Effector CD8-positive, alpha-beta T cell (primary cell): ENCODE measurements around the gene UBR4.

Experiments
- DNase-seq: peaks from one replicate; lab custom pipeline; 2025; lab: John Stamatoyannopoulos, UW

UBR4 gene

GRCh38 chr1:19139711-19140110 is 70.4 kb downstream of the UBR4 start:
- DNase-seq, result no peak

DNA sequence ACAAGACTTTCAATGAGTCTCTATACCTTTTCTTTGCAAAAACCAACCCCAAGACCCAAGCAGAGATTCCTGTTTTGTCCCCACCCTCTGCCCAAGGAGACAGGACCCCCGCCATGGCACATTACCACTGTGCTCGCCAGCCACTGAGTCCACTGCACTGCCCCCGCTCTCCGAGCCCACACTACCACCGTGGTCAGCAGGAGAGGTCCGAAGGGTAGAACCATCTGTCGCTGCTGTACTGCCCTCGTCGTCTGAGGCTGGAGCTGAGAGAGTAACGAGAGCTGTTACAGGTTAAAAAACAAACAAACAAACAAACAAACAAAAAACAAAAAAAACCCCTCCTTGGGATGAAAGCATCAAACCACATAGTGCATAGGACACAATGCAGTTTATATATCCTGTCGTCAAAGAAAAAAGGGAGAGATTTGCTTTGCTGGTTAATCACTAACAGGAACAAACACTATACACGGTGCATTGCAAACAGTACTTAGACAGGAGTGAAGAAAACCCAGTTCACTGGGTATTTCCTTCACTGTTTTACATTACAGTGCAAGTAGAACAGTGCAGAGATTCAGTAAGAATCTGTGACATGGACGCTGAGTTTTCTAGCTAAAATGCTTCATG is 71.0 kb downstream of the UBR4 start:
- no peak for DNase-seq

GRCh38 chr1:19138331-19138730 is 71.7 kb downstream of the UBR4 start:
- no peak for DNase-seq

- DNase-seq, result no peak
These were observed 72.9 kb downstream of the UBR4 start for GRCh38 chr1:19137158-19137557.

DNA sequence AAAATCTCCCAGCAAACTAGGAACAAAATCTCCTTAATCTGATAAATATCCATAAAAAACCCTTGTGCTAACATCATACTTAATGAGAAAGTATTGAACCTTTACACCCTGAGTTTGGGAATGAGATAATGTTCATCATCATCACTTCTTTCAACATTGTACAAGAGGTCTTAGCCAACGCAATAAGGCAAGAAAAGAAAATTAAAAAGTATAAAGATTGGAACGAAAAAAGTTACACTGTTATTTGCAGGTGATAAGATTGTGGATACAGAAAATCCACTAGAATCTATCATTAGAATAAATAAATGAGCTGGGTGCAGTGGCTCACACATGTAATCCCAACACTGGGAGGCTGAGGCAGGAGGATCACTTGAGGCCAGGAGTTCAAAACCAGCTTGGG is 76.7 kb downstream of the UBR4 start:
- DNase-seq, result no peak

- no peak for DNase-seq
These were observed 79.6 kb downstream of the UBR4 start for GRCh38 chr1:19130468-19130867.

GRCh38 chr1:19128968-19129514 is 81.0 kb downstream of the UBR4 start:
- DNase-seq, result no peak

DNA sequence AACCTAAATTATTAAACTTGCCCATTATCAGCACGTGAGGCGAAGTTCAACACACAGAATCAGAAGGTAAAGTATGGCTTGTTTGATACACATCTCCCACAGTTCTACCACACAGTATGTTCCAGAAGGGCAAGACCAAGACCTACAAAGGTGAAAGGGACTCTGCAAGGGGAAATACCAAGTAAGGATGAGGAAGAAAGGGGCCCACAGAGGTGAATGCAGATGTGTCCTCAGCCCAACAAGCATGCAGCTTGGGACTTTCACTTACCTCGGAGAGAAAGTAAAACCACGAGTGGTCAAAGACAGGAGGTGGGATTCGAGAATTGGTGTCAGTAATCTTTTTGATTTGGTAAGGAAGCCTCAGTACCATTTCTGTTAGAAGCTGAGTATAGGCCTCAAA is 85.8 kb downstream of the UBR4 start:
- no peak for DNase-seq

GRCh38 chr1:19123837-19124236 is 86.2 kb downstream of the UBR4 start:
- DNase-seq, result no peak

DNA sequence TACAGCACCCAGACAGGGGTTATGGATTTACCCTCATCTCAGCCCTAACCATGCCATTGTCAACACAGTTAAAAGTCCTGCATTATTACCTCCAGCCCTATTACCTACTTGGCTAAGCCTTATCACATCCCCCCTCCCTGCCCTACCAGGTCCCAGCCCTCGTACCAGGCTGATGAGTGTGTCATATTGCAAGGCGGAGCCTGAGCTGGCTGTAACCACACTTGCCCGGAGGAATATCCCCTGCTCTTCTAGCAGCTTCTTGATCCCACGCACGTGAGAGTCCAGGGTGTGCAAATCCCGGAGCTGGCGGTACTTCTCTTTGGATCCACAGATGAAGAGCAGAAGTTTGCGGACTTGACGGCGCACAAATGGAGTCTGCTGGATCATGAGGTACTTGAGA is 87.4 kb downstream of the UBR4 start:
- DNase-seq, result no peak

GRCh38 chr1:19121192-19121591 is 88.9 kb downstream of the UBR4 start:
- no peak for DNase-seq

GRCh38 chr1:19120070-19120469 is 90.0 kb downstream of the UBR4 start:
- DNase-seq, result no peak

DNA sequence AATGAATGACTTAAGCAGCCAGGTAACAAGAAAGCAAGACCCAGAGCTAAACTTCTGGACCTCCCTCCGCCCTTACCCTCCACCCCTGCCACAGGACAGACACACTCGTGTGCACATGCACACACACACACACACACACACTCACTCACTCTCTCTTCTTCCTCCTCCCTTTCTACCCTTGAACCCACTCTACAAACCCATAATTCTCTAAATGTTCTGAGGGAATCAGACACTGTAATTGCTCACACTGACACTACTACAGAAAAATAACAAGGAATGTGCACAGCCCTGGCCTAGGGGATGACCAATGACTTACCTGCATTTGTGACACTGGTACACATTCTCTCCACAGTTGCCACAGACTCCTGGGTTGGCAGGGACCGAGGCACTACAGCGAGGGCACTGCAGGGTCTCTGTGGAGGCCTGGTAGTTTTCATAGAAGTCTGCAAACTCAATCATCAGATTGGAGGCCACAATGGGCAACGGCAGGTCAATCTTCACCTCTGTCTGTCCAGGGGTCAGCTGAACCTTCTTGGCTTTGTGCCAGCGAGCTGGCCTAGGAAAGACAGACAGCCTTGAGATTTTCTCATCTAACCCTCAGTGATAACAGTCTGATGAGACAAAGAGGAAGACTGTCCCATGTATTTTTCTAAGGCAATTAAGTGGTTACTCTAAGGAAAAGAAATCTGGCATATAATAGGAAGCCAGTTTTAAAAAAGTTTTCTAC is 94.8 kb downstream of the UBR4 start:
- no peak for DNase-seq

GRCh38 chr1:19113697-19114092 is 96.4 kb downstream of the UBR4 start:
- DNase-seq, result no peak

DNA sequence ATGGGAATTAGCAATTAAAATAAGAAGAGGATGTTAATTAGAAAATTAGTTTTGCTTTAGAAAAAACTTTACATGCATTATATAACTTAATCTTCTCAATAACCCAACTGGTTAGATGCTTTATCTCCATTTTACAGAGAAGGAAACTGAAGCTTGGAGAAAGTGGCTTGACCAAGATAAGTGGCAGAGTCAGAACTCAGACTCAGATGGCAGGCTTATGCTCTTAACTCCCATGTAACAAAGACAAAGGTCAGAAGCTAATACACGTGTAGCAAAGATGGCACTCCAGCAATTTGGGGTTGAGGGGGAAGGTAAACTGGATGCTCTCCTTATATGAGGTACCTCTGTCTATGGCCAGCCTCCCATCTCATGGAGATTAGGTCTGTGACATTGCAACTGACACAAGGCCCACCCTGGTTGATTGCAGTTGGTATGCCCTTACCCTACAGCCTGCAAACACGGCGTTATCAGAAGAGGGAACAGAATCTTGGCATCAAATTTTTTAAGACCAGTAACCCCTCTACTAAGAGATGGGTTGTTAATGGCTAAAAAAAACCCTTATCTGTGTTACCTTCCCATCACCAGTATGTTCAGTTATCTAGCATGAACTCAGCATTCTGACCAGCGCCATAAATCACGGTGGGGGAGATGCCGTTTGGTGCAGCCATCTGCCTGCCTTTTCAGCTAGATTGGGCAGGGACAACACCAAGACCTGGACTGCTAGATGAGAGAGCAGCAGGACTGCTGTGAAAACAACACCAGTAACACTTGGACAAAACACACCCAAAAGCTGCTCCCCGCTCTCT is 97.0 kb downstream of the UBR4 start:
- DNase-seq, result no peak

- DNase-seq, result no peak
These were observed 99.7 kb downstream of the UBR4 start for GRCh38 chr1:19110257-19110927.

DNA sequence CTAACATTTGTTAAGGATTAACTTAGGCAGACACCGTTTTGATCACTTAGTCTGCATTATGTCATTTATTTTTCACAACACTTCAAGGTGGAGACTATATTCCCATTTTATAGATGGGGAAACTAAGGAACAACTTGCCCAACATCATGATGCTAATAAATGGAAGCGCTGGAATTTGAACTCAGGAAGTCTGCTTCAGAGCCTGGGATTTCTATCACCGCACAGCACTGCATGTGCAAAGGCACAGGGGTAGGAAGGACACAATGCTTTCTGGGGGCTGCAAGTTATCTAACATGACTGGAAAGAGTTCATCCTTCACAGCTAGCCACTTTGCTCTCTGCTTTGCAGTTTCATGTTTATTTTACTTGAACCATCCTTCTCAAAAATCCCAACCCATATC is 100.5 kb downstream of the UBR4 start:
- DNase-seq, result no peak

GRCh38 chr1:19101244-19101643 is 108.8 kb downstream of the UBR4 start:
- no peak for DNase-seq

DNA sequence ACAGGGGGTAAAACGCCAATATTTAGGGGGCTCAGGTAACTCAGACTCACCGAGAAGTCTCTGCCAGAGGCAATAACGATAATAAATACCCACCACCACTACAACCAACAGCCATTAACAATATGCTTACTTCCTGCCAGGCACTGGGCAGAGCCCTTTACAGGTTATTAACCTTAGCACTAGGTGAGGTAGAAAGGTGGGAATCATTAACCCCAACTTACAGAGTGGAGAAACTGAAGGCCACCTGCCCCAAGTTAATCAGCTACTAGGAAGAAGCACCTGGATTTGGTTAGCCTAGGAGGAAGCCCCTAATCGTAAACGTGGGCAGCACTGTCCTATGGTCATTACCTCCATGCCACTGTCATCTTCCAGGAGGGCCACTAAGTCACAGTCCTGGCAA is 110.0 kb downstream of the UBR4 start:
- no peak for DNase-seq

DNA sequence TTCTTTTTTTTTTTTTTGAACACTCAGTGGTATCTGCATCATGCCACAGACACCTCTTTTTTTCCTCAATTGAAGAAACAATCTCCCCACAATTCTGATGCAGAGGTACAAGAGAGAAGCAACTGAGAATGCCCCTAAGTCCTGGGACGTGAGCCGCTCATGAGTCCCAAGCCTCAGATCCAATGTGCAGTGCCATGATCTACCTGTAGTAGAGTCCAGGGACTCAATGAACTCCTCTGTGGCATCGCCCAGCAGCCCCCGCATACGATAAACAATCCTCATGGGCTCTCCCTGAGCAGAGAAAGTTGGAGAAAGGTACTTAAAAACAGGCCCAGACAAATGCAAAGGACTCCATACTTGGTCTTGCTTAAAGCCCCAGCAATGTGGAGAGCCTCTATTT is 113.1 kb downstream of the UBR4 start:
- DNase-seq, result no peak

GRCh38 chr1:19096036-19096833 is 113.8 kb downstream of the UBR4 start:
- DNase-seq, result no peak
